Pancreas (tissue), 10 donors: Measurements from ENCODE around the gene ZBTB44. TPM values are rescaled to one million over a fixed set of nuclear protein-coding genes. Genes with fewer than 3 reads are reported as not detected.
"Not testable (repeated sequence)": the region's sequence is repeated elsewhere in the genome, so short reads cannot be mapped to it uniquely, and the experiment has no call there.

Experiments
- ATAC-seq, 4 donors: fragments of 200-7000 bp; cut with Tn5 transposase; one replicate each; pipeline versions ENCODE4 v1.8.0 to v1.9.1; 2020; ENCODE audit warnings: mild to moderate bottlenecking in 4 of 4, moderate library complexity in 4 of 4
- DNase-seq, 6 donors: peaks; one replicate each; pipeline ENCODE4 v3.0.0-alpha.2; 2020
- FAIRE-seq: peaks from 2 replicates; lab custom pipeline; 2012; peaks lifted over from hg19 to GRCh38; lab: Jason Lieb, UNC
- H3K27ac ChIP-seq, 4 donors: fragments of 200-600 bp; sonication (generic); 1 replicate in 3 of 4; 2 replicates in 1 of 4; pipeline versions ENCODE4 v1.5.0 to v1.8.0; 2020
- H3K27me3 ChIP-seq, 4 donors: fragments of 200-600 bp; one replicate each; pipeline ENCODE4 v1.8.0; 2021
- H3K36me3 ChIP-seq, 3 donors: fragments of 200-600 bp; sonication (generic) in 1 of 3; one replicate each; pipeline versions ENCODE4 v1.5.0 to v1.8.0; 2020 to 2021
- H3K4me1 ChIP-seq, 3 donors: fragments of 200-600 bp; one replicate each; pipeline ENCODE4 v1.8.0; 2021
- H3K4me3 ChIP-seq, 4 donors: fragments of 200-600 bp; sonication (generic) in 2 of 4; one replicate each; pipeline versions ENCODE4 v1.5.0 to v1.8.0; 2020 to 2021
- H3K9me3 ChIP-seq, 4 donors: fragments of 200-600 bp; one replicate each; pipeline ENCODE4 v1.8.0; 2021
- CTCF ChIP-seq, 4 donors: fragments of 200-600 bp; sonication (generic) in 3 of 4; IDR thresholded peaks; one replicate each; pipeline versions ENCODE4 v1.5.0 to v1.8.0; 2021; ENCODE audit warnings: antibody characterized with exemption in 4 of 4
- WGBS, 2 donors: extraction: QIAGEN DNeasy Blood & Tissue Kit; methylation state at CpG; one replicate each; pipeline ENCODE4 v1.1.7; 2013; 5-methylcytosine and 5-hydroxymethylcytosine counted together
- intact Hi-C, 3 donors: fragments of 100-400 bp; cut with DNase I; formaldehyde crosslinking; loops; one replicate each; pipeline versions ENCODE4 v1.11.1 to v1.14.2; 2022
- polyA plus RNA-seq, 2 donors: library from polyadenylated mRNA; stranded (reverse); fragments of 200-250 nt; gene quantifications; one replicate each; pipeline ENCODE4 v1.2.3, GENCODE V29; 2013
- total RNA-seq, 6 donors: library from RNA; stranded (reverse); fragmentation: NEBNext Ultra II Directional in 4 of 6; extraction: Animal tissue kit (Norgen Biotek cat#: 25700) in 4 of 6; gene quantifications; one replicate each; pipeline versions ENCODE4 v1.2.1 to v1.2.4, GENCODE V29; 2021 to 2023
- donor health status: healthy with polysubstance abuse.
- donor health status: DM: no; HTN: no; CAD: no; lungs with moderate emphysema.
- donor health status: DM: no; HTN: no; CAD: no.
- donor health status: control.
- donor health status: control.
- donor health status: Bipolar disorder and iron deficiency.
- donor health status: DM: yes; HTN: yes; CAD: no.
- donor health status: DM: no; HTN: no; CAD: no.
- donor health status: DM: no; HTN: no; CAD: no.
- donor health status: DM: yes; HTN: yes; CAD: no.

Gene ZBTB44
- total and polyA plus RNA-seq, 8 donors, result 6.4 to 31.1 (median 18.1) TPM

DNA sequence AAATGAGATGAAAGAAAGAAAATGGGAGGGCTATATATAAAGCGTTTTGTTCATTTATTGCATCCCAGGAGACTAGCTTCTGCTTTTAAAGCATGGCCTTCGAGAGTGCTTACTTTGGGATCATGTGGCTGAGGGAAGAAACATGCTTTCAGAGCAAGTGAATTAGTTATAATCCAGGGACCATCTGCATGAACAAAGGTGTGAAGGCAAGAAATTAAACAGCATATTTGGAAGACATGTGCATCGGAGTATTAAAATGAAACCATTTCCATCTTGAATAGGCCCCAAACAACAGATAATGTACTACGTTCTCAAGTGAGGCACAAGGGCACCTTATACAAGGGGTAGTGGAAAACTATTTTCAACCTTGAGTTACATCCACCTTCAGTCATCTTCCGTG is 51.4 kb downstream of the ZBTB44 start:
- Histone ChIP-seq H3K9me3 (no peaks in the 10 kb centered on the region), H3K36me3 (peaks cover 0 to 13% (median 3%) of the 10 kb centered on the region in 3 donors), H3K27ac (no peak overlapping the region), H3K4me1 (no peaks in the 10 kb centered on the region), H3K4me3 (no peak overlapping the region), H3K27me3 (no peaks in the 10 kb centered on the region)
- no peak for DNase-seq
- FAIRE-seq, result no peak
- TF ChIP-seq CTCF (IDR thresholded peaks at IDR 0.05), result no peak
- ATAC-seq, result no peak
- intact Hi-C loops, result no loop called here
- WGBS, 2 donors, result 90 to 91% methylated on average over 5 of the region's 5 CpGs

GRCh38 chr11:130262424-130262823 is 52.3 kb downstream of the ZBTB44 start:
- no peak overlapping the region for H3K27ac ChIP-seq
- no peaks in the 10 kb centered on the region for H3K9me3 ChIP-seq
- peaks cover 0 to 13% (median 3%) of the 10 kb centered on the region in 3 donors for H3K36me3 ChIP-seq
- H3K4me3 ChIP-seq, result no peak overlapping the region
- ATAC-seq, result peak in 1 of 4 donors; percentile 22
- no peaks in the 10 kb centered on the region for H3K4me1 ChIP-seq
- intact Hi-C loops, result no loop called here
- no peak for DNase-seq
- H3K27me3 ChIP-seq, result no peaks in the 10 kb centered on the region
- 60% methylated on average over 4 of the region's 4 CpGs for WGBS, 2 donors
- no peak for FAIRE-seq
- TF ChIP-seq CTCF (IDR thresholded peaks at IDR 0.05), result no peak

DNA sequence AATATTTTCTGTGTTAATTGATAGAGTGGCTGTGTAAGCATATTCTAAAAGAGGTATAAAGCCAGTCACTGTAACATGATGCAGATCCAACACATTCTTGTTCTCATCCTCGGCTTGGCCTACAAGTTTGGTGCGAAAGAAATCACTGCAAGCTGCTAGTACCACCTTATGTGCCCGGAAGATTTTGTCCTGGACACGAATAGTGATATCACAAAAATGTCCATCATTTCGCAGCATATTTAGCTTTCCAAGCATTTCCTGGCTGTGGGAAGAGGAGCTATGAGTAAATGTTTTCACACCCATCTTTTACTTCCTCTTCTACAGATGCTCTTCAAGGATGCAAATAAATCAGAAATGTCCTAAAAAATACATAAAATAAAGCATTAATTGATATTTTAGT is 53.1 kb downstream of the ZBTB44 start:
- Histone ChIP-seq H3K27ac (no peak overlapping the region), H3K27me3 (no peaks in the 10 kb centered on the region), H3K4me1 (no peaks in the 10 kb centered on the region), H3K4me3 (no peak overlapping the region), H3K9me3 (no peaks in the 10 kb centered on the region), H3K36me3 (peaks cover 0 to 13% (median 3%) of the 10 kb centered on the region in 3 donors)
- no peak for DNase-seq
- no peak for FAIRE-seq
- no peak for ATAC-seq
- WGBS, 2 donors, result 88 to 91% methylated on average over 5 of the region's 5 CpGs
- no peak for TF ChIP-seq CTCF (IDR thresholded peaks at IDR 0.05)
- intact Hi-C loops, result no loop called here

DNA sequence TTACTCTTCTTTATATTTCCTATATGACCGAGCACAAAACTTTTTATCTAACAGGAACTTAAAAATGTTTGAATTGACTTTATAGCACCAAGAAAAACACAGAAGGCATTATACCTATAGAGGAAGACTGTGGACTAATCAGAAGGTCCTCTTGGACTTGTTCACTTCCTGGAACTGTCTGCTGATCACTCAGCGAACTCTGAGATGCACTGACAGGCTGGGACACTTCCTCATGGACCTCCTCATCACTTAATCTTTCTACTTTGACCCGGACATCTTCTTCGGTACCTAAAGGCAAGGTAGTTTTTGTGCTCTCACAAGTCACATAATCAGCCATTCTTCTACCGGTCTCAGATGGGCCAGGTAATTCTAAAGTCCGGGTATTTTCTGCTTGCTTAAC is 54.0 kb downstream of the ZBTB44 start:
- DNase-seq, result no peak
- H3K27me3 ChIP-seq, result no peaks in the 10 kb centered on the region
- no peaks in the 10 kb centered on the region for H3K4me1 ChIP-seq
- 92 to 97% methylated on average over 6 of the region's 6 CpGs for WGBS, 2 donors
- FAIRE-seq, result no peak
- no peak overlapping the region for H3K27ac ChIP-seq
- H3K9me3 ChIP-seq, result no peaks in the 10 kb centered on the region
- intact Hi-C loops, result no loop called here
- no peak for TF ChIP-seq CTCF (IDR thresholded peaks at IDR 0.05)
- H3K4me3 ChIP-seq, result no peak overlapping the region
- peaks cover 0 to 13% (median 3%) of the 10 kb centered on the region in 3 donors for H3K36me3 ChIP-seq
- ATAC-seq, result no peak

DNA sequence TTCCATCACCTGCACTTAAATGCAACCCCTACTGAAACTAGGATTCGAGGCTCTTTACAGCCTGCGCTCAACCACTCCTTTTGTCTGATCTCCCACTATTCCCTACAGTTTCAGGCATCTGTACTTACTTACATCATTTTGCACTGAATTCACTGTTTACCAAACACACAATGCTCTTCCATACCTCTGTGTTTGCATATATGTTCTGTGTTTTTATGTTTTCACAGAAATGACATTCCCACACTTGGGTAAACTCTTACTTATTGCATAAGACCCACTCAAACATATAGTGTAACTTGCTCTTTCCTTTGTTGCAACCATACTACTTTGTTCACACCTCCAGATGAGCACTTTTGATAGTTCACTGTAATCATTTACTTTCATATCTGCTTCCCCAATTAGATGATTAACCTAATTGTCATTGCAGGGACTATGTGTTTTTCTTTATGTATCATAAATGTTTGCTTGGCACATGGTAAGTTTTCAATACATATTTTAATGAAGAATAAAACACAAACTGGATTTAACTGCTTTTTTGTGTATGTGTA is 54.6 kb downstream of the ZBTB44 start:
- ATAC-seq, result no peak
- Histone ChIP-seq H3K27ac (no peak overlapping the region), H3K27me3 (no peaks in the 10 kb centered on the region), H3K9me3 (no peaks in the 10 kb centered on the region), H3K4me3 (no peak overlapping the region), H3K36me3 (peaks cover 0 to 13% (median 3%) of the 10 kb centered on the region in 3 donors), H3K4me1 (no peaks in the 10 kb centered on the region)
- no peak for FAIRE-seq
- DNase-seq, result no peak
- WGBS, 2 donors, result 98 to 99% methylated on average over 2 of the region's 2 CpGs
- intact Hi-C loops, result no loop called here
- TF ChIP-seq CTCF (IDR thresholded peaks at IDR 0.05), result no peak

- H3K9me3 ChIP-seq, H3K27me3 ChIP-seq, DNase-seq, intact Hi-C loops, H3K4me1 ChIP-seq, H3K27ac ChIP-seq, H3K4me3 ChIP-seq, H3K36me3 ChIP-seq, ATAC-seq, FAIRE-seq: not testable (repeated sequence)
- WGBS, 2 donors, result 89 to 90% methylated on average over 1 of the region's 1 CpG
Observed at GRCh38 chr11:130251763-130252162, 63.0 kb downstream of the ZBTB44 start.

DNA sequence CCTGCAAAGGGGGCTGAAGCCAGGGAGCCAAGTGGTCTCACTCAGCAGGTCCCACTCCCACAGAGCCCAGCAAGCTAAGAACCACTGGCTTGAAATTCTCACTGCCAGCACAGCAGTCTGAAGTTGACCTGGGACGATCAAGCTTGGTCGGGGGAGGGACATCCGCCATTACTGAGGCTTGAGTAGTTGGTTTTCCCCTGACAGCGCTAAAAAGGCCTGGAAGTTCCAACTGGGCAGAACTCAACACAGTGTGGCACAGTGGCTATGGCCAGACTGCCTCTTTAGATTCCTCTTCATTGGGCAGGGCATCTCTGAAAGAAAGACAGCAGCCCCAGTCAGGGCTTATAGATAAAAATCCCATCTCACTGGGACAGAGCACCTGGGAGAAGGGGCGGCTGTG is 64.8 kb downstream of the ZBTB44 start:
- H3K9me3 ChIP-seq, FAIRE-seq, H3K36me3 ChIP-seq, DNase-seq, intact Hi-C loops, ATAC-seq, H3K27me3 ChIP-seq, H3K4me3 ChIP-seq, H3K27ac ChIP-seq, H3K4me1 ChIP-seq: not testable (repeated sequence)
- 92 to 94% methylated on average over 5 of the region's 5 CpGs for WGBS, 2 donors
